Measurements from ENCODE around the gene FNBP1L. TPM values are rescaled to one million over a fixed set of nuclear protein-coding genes. Genes with fewer than 3 reads are reported as not detected.
"Not testable (repeated sequence)": the region's sequence is repeated elsewhere in the genome, so short reads cannot be mapped to it uniquely, and the experiment has no call there.

Gene FNBP1L
- total RNA-seq, 2 donors from 2014 or later, result 12.2 to 13.2 TPM

DNA sequence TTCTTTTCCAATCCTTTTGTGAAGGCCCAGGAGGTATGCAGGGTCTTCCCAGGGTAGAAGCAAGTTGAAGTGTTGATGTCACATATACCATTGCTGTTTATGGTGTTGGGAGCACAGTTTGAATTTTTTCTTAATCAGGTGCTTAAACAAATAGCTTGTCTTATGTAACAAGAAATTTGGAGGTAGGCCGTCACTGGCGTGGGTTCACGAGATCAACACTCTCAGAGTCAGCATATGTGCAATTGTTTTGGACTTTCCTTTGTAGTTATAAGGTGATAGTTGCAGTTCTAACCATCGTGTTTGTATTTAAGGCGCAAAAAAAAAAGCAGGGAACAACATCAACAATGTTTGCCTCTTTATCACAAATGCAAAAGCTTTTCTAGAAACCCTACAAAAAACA is 13.3 kb downstream of the FNBP1L start:
- DNase-seq (ENCODE audit: low spot score) (no peak), ATAC-seq (ENCODE audit: insufficient number of reproducible peaks, low FRiP score, low read depth) (no peak)
- Histone ChIP-seq H3K9me3 (no peaks in the 10 kb centered on the region), H3K27me3 (replicated peaks; ENCODE audit: insufficient read depth) (no peaks in the 10 kb centered on the region), H3K4me3 (no peak overlapping the region), H3K36me3 (no peaks in the 10 kb centered on the region), H3K27ac (no peak overlapping the region), H3K4me1 (ENCODE audit: control insufficient read depth in 1 of 2, low read depth in 2 of 2) (no peaks in the 10 kb centered on the region)
- TF ChIP-seq, protein P1, sequence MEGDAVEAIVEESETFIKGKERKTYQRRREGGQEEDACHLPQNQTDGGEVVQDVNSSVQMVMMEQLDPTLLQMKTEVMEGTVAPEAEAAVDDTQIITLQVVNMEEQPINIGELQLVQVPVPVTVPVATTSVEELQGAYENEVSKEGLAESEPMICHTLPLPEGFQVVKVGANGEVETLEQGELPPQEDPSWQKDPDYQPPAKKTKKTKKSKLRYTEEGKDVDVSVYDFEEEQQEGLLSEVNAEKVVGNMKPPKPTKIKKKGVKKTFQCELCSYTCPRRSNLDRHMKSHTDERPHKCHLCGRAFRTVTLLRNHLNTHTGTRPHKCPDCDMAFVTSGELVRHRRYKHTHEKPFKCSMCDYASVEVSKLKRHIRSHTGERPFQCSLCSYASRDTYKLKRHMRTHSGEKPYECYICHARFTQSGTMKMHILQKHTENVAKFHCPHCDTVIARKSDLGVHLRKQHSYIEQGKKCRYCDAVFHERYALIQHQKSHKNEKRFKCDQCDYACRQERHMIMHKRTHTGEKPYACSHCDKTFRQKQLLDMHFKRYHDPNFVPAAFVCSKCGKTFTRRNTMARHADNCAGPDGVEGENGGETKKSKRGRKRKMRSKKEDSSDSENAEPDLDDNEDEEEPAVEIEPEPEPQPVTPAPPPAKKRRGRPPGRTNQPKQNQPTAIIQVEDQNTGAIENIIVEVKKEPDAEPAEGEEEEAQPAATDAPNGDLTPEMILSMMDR (IDR thresholded peaks at IDR 0.05), result no peak

DNA sequence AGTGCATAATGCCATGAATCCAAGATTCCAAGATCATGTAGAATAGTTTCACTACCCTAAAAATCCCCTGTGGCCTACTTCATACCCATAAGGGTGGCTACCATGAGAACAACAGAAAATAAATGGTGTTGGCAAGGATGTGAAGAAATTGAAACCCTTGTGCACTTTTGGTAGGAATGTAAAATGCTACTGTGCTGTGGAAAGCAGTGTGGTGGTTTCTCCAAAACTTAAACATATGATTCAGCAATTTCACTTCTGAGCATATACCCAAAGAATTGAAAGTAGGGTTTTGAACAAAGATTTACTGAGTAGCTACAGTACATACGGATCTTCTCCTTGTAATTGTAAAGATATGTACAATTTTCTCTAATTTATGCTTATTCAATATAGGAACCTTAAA is 16.0 kb downstream of the FNBP1L start:
- Histone ChIP-seq H3K27me3 (replicated peaks; ENCODE audit: insufficient read depth) (no peaks in the 10 kb centered on the region), H3K9me3 (no peaks in the 10 kb centered on the region), H3K27ac (no peak overlapping the region), H3K4me1 (ENCODE audit: control insufficient read depth in 1 of 2, low read depth in 2 of 2) (no peaks in the 10 kb centered on the region), H3K36me3 (no peaks in the 10 kb centered on the region), H3K4me3 (no peak overlapping the region)
- TF ChIP-seq, protein P1 (IDR thresholded peaks at IDR 0.05), result no peak
- DNase-seq (ENCODE audit: low spot score) (no peak), ATAC-seq (ENCODE audit: insufficient number of reproducible peaks, low FRiP score, low read depth) (no peak)

DNA sequence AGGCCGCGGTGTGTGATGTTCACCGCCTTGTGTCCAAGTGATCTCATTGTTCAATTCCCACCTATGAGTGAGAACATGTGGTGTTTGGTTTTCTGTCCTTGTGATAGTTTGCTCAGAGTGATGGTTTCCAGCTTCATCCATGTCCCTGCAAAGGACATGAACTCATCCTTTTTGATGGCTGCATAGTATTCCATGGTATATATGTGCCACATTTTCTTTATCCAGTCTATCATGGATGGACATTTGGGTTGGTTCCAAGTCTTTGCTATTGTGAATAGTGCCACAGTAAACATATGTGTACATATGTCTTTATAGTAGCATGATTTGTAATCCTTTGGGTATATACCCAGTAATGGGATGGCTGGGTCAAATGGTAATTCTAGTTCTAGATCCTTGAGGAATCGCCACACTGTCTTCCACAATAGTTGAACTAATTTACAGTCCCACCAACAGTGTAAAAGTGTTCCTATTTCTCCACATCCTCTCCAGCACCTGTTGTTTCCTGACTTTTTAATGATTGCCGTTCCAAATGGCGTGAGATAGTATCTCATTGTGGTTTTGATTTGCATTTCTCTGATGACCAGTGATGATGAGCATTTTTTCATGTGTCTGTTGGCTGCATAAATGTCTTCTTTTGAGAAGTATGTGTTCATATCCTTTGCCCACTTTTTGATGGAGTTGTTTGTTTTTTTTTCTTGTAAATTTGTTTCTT is 17.6 kb downstream of the FNBP1L start:
- H3K27me3 ChIP-seq (replicated peaks; ENCODE audit: insufficient read depth); H3K27ac ChIP-seq; DNase-seq (ENCODE audit: low spot score); H3K4me3 ChIP-seq; H3K36me3 ChIP-seq; H3K4me1 ChIP-seq (ENCODE audit: control insufficient read depth in 1 of 2, low read depth in 2 of 2); ATAC-seq (ENCODE audit: insufficient number of reproducible peaks, low FRiP score, low read depth); H3K9me3 ChIP-seq: not testable (repeated sequence)

DNA sequence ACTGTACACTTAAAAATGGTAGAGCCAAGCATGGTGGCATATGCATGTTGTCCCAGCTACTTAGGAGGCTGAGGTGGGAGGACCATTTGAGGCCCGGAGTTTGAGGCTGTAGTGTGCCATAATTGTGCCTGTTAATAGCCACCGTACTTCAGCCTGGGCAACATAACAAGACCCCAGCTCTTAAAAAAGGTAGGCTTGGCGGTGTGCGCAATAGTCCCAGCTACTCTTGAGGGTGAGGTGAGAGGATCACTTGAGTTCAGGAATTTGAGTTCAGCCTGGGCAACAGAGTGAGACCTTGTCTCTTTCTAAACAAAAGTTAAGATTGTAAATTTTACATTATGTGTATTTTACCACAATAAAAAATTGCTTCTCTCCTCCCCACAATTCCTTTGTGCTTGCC is 19.7 kb downstream of the FNBP1L start:
- no peak for DNase-seq (ENCODE audit: low spot score)
- no peaks in the 10 kb centered on the region for H3K27me3 ChIP-seq (replicated peaks; ENCODE audit: insufficient read depth)
- ATAC-seq (ENCODE audit: insufficient number of reproducible peaks, low FRiP score, low read depth), result no peak
- peaks cover 4 to 5% of the 10 kb centered on the region in 2 donors for H3K4me1 ChIP-seq (ENCODE audit: control insufficient read depth in 1 of 2, low read depth in 2 of 2)
- no peak overlapping the region for H3K27ac ChIP-seq
- TF ChIP-seq, protein P1 (IDR thresholded peaks at IDR 0.05), result no peak
- no peak overlapping the region for H3K4me3 ChIP-seq
- H3K9me3 ChIP-seq, result no peaks in the 10 kb centered on the region
- no peaks in the 10 kb centered on the region for H3K36me3 ChIP-seq

DNA sequence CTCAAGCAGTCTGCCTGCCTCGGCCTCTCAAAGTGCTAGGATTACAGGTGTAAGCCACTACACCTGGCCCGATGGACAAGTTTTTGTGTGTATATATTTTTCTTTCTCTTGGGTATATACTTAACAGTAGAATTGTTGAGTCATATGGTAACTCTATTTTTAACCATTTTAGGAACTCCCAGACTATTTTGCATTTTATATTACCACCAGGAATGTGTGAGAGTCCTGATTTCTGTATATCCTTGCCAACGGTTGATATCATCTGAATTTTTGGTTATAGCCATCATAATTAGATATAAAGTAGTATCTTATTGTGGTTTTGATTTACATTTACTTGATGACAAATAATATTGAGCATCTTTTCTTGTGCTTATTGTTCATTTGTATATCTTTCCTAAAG is 20.7 kb downstream of the FNBP1L start:
- TF ChIP-seq, protein P1 (IDR thresholded peaks at IDR 0.05), result no peak
- no peaks in the 10 kb centered on the region for H3K9me3 ChIP-seq
- DNase-seq (ENCODE audit: low spot score) (no peak), ATAC-seq (ENCODE audit: insufficient number of reproducible peaks, low FRiP score, low read depth) (no peak)
- no peaks in the 10 kb centered on the region for H3K27me3 ChIP-seq (replicated peaks; ENCODE audit: insufficient read depth)
- H3K4me3 ChIP-seq, result no peak overlapping the region
- H3K27ac ChIP-seq, result no peak overlapping the region
- H3K36me3 ChIP-seq, result no peaks in the 10 kb centered on the region
- peaks cover 4 to 5% of the 10 kb centered on the region in 2 donors for H3K4me1 ChIP-seq (ENCODE audit: control insufficient read depth in 1 of 2, low read depth in 2 of 2)

DNA sequence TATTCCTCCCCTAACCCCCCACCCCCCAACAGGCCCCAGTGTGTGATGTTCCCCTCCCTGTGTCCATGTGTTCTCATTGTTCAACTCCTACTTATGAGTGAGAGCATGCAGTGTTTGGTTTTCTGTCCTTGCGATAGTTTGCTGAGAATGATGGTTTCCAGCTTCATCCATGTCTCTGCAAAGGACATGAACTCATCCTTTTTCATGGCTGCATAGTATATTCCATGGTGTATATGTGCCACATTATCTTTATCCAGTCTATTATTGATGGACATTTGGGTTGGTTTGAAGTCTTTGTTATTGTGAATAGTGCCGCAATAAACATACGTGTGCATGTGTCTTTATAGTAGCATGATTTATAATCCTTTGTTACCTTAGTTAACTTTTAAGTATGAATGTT is 21.3 kb downstream of the FNBP1L start:
- not testable (repeated sequence) for H3K4me3 ChIP-seq; H3K27me3 ChIP-seq (replicated peaks; ENCODE audit: insufficient read depth); ATAC-seq (ENCODE audit: insufficient number of reproducible peaks, low FRiP score, low read depth); H3K36me3 ChIP-seq; H3K27ac ChIP-seq; H3K4me1 ChIP-seq (ENCODE audit: control insufficient read depth in 1 of 2, low read depth in 2 of 2); DNase-seq (ENCODE audit: low spot score); H3K9me3 ChIP-seq
